DOHH2 (cell line): ENCODE measurements around the gene CHSY1.
A peak's percentile ranks its signal among the peaks of the same experiment; 100 is the strongest.

ENCODE experiments used
- H3F3A ChIP-seq: fragments of 200-600 bp; sonication (generic), shearing (Covaris generic); 2 replicates; pipeline ENCODE4 v1.6.0; 2016; ENCODE audit warnings: antibody characterized with exemption, mild to moderate bottlenecking; ENCODE audit not compliant: control insufficient read depth, insufficient read depth
- H3K27ac ChIP-seq: fragments of 200-600 bp; sonication (generic); 2 replicates; pipeline ENCODE4 v1.5.1; 2014; ENCODE audit warnings: low read depth, mild to moderate bottlenecking, low read length, moderate library complexity
- H3K27me3 ChIP-seq: fragments of 200-600 bp; sonication (generic); 2 replicates; pipeline ENCODE4 v1.6.1; 2014; ENCODE audit warnings: mild to moderate bottlenecking, low read length, mixed read lengths; ENCODE audit not compliant: control insufficient read depth
- H3K36me3 ChIP-seq: fragments of 200-600 bp; sonication (generic); 2 replicates; pipeline ENCODE4 v1.6.1; 2014; ENCODE audit warnings: mild to moderate bottlenecking, low read length, moderate library complexity, mixed read lengths; ENCODE audit not compliant: control insufficient read depth
- H3K4me1 ChIP-seq: fragments of 200-600 bp; sonication (generic); 2 replicates; pipeline ENCODE4 v1.6.1; 2014; ENCODE audit warnings: mild to moderate bottlenecking, low read length, mixed read lengths; ENCODE audit not compliant: control insufficient read depth
- H3K4me2 ChIP-seq: fragments of 200-600 bp; sonication (generic); 2 replicates; pipeline ENCODE4 v1.6.0; 2014; ENCODE audit warnings: mild to moderate bottlenecking, low read length, moderate library complexity
- H3K4me3 ChIP-seq: fragments of 200-600 bp; sonication (generic); 2 replicates; pipeline ENCODE4 v1.5.1; 2014; ENCODE audit warnings: mild to moderate bottlenecking, low read length, mixed read lengths
- H3K79me2 ChIP-seq: fragments of 200-600 bp; sonication (generic); 2 replicates; pipeline ENCODE4 v1.6.1; 2014; ENCODE audit warnings: mild to moderate bottlenecking, low read length, mixed read lengths; ENCODE audit not compliant: control insufficient read depth
- H3K9me2 ChIP-seq: fragments of 200-600 bp; sonication (generic); replicated peaks from 2 replicates; pipeline ENCODE4 v1.6.1; 2014; ENCODE audit warnings: mild to moderate bottlenecking, low read length, mixed read lengths; ENCODE audit not compliant: control insufficient read depth
- H3K9me3 ChIP-seq: fragments of 200-600 bp; sonication (generic); 2 replicates; pipeline ENCODE4 v1.6.1; 2014; ENCODE audit warnings: antibody characterized with exemption, low read length, mixed read lengths; ENCODE audit not compliant: control insufficient read depth, insufficient read depth
- H4K20me1 ChIP-seq: fragments of 200-600 bp; sonication (generic); 2 replicates; pipeline ENCODE4 v1.6.0; 2014; ENCODE audit warnings: low read depth, mild to moderate bottlenecking, antibody characterized with exemption, low read length, moderate library complexity; ENCODE audit not compliant: control insufficient read depth, insufficient read depth
- CTCF ChIP-seq: fragments of 200-600 bp; sonication (generic); IDR thresholded peaks from one replicate; pipeline ENCODE4 v1.5.1; 2014; ENCODE audit warnings: antibody characterized with exemption, mild to moderate bottlenecking, low read depth, low read length; ENCODE audit not compliant: poor library complexity, severe bottlenecking
- EZH2phosphoT487 ChIP-seq: fragments of 200-600 bp; sonication (generic); IDR thresholded peaks from 2 replicates; pipeline ENCODE4 v1.6.1; 2017; ENCODE audit warnings: borderline replicate concordance, mild to moderate bottlenecking, antibody characterized with exemption, low read length, moderate library complexity, mixed read lengths

The CHSY1 gene

GRCh38 chr15:101269479-101270223, 17.8 kb upstream of the CHSY1 start:
- Histone ChIP-seq H3K4me2 (no peak overlapping the region), H3K36me3 (peaks cover 42% of the 10 kb centered on the region), H3K4me1 (no peaks in the 10 kb centered on the region), H4K20me1 (no peaks in the 10 kb centered on the region), H3K9me3 (no peaks in the 10 kb centered on the region), H3K9me2 (no peaks in the 10 kb centered on the region), H3K27me3 (no peaks in the 10 kb centered on the region), H3K27ac (no peak overlapping the region), H3F3A (no peaks in the 10 kb centered on the region), H3K4me3 (no peak overlapping the region), H3K79me2 (no peaks in the 10 kb centered on the region)
- TF ChIP-seq CTCF (peak; percentile 21), EZH2phosphoT487 (no peak)

GRCh38 chr15:101267320-101268104, 15.7 kb upstream of the CHSY1 start:
- H3K79me2 ChIP-seq: no peaks in the 10 kb centered on the region
- H3K9me3 ChIP-seq: no peaks in the 10 kb centered on the region
- H3K4me2 ChIP-seq: no peak overlapping the region
- H3K4me1 ChIP-seq: no peaks in the 10 kb centered on the region
- H4K20me1 ChIP-seq: no peaks in the 10 kb centered on the region
- H3K4me3 ChIP-seq: no peak overlapping the region
- H3K9me2 ChIP-seq: no peaks in the 10 kb centered on the region
- H3K36me3 ChIP-seq: peaks cover 21% of the 10 kb centered on the region
- H3K27ac ChIP-seq: no peak overlapping the region
- H3K27me3 ChIP-seq: peaks cover 9% of the 10 kb centered on the region
- TF ChIP-seq EZH2phosphoT487: no peak
- TF ChIP-seq CTCF: no peak
- no peaks in the 10 kb centered on the region for H3F3A ChIP-seq

- no peak for TF ChIP-seq CTCF
- no peak for TF ChIP-seq EZH2phosphoT487
- Histone ChIP-seq H3K27ac (no peak overlapping the region), H3K4me3 (no peak overlapping the region), H3K36me3 (peaks cover 14% of the 10 kb centered on the region), H3K9me2 (no peaks in the 10 kb centered on the region), H4K20me1 (no peaks in the 10 kb centered on the region), H3K9me3 (no peaks in the 10 kb centered on the region), H3K27me3 (peaks cover 17% of the 10 kb centered on the region), H3K79me2 (no peaks in the 10 kb centered on the region), H3K4me1 (no peaks in the 10 kb centered on the region), H3F3A (no peaks in the 10 kb centered on the region), H3K4me2 (no peak overlapping the region)
Measured at GRCh38 chr15:101266787-101267186, 14.9 kb upstream of the CHSY1 start.
